ENCODE measurements around the gene INTS13. TPM values are rescaled to one million over a fixed set of nuclear protein-coding genes. Genes with fewer than 3 reads are reported as not detected.

The INTS13 gene
- total and polyA plus RNA-seq, 2 of the 8 experiments (the other 6 are each of a cell fraction or from before 2014, with no cell fraction given), result 20.5 to 58.2 TPM

DNA sequence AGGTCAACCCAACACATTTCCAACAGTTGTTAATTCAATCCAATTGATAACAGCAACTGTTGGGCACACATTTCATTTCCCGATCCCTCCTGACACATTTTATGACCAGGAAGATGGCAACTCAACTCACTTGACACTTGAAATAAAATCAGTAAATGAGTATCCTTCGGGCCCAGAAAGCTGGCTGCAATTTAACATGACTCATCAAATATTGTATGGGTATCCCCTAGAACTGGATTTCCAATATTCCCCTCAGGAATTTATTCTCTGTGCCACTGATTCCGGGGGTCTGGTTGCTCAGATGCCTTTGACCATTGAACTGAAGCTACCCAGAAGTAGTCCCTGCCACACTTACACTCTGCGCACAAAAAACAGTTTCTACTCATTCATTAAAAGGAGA, 42.1 kb downstream of the INTS13 start:
- H2BK5ac ChIP-seq (ENCODE audit: low read depth, low read length), result no peak overlapping the region
- H2BK12ac ChIP-seq (ENCODE audit: low read depth, low read length), result no peak overlapping the region
- CTCF ChIA-PET (ENCODE audit: partially characterized antibody), result interaction anchor here (3.0 kb wide), 1 partner anchor 11 kb away, joined by 14 read pairs; no protein-coding TSS in a partner anchor

More for the DNA sequence above, 42.1 kb downstream of the INTS13 start:
- Histone ChIP-seq H3K9me3 (ENCODE audit: insufficient read depth in 2 of 2, low read depth in 1 of 2, low read length in 1 of 2) (no peaks in the 10 kb centered on the region), H3K4me2 (ENCODE audit: insufficient read depth in 1 of 2, low read depth in 2 of 2, low read length in 2 of 2) (no peak overlapping the region), H3K4me1 (replicated peaks in 1 of 4; ENCODE audit: control insufficient read depth in 3 of 4, insufficient read depth in 4 of 4, low read length in 3 of 4) (no peaks in the 10 kb centered on the region), H3K27ac (ENCODE audit: low read depth, low read length) (no peak overlapping the region), H2AFZ (ENCODE audit: low read length) (no peak overlapping the region), H3K18ac (ENCODE audit: extremely low read depth, low read length) (no peak overlapping the region), H4K20me1 (replicated peaks in 1 of 2; ENCODE audit: control insufficient read depth in 1 of 2, insufficient read depth in 2 of 2, low read length in 2 of 2) (no peaks in the 10 kb centered on the region), H3K14ac (ENCODE audit: insufficient read length) (no peak overlapping the region), H2BK20ac (ENCODE audit: low read length) (no peak overlapping the region), H2BK120ac (replicated peaks; ENCODE audit: low read depth, low read length) (no peak overlapping the region), H3K36me3 (ENCODE audit: control insufficient read depth in 2 of 4, insufficient read depth in 4 of 4, low read length in 3 of 4) (peaks cover 0 to 3% (median 1%) of the 10 kb centered on the region in 4 experiments; a peak in 3 of 8 replicates), H3K23ac (ENCODE audit: insufficient read length) (no peak overlapping the region), H4K5ac (ENCODE audit: insufficient read length, low read depth, low read length) (no peak overlapping the region), H3K4ac (replicated peaks; ENCODE audit: insufficient read length, low read depth, low read length) (no peak overlapping the region), H3K9ac (replicated peaks in 1 of 4; ENCODE audit: extremely low read depth in 1 of 4, low read depth in 3 of 4, low read length in 3 of 4) (no peak overlapping the region), H3K27me3 (replicated peaks in 1 of 4; ENCODE audit: control insufficient read depth in 3 of 4, extremely low read depth in 1 of 4, insufficient read depth in 3 of 4, low read length in 3 of 4) (no peaks in the 10 kb centered on the region), H4K8ac (ENCODE audit: extremely low read depth, insufficient read depth, low read length) (no peak overlapping the region), H3K56ac (replicated peaks; ENCODE audit: insufficient read length, low read depth, low read length) (no peak overlapping the region), H3K79me2 (ENCODE audit: control insufficient read depth in 1 of 2, insufficient read depth in 2 of 2, low read length in 2 of 2) (no peaks in the 10 kb centered on the region), H4K91ac (replicated peaks; ENCODE audit: insufficient read length, low read length) (no peak overlapping the region), H3K79me1 (ENCODE audit: low read depth, low read length) (no peaks in the 10 kb centered on the region), H3K4me3 (ENCODE audit: extremely low read depth in 1 of 4, insufficient read depth in 2 of 4, low read depth in 3 of 4, low read length in 4 of 4) (no peak overlapping the region), H2AK5ac (ENCODE audit: low read depth, low read length) (no peak overlapping the region), H3K23me2 (ENCODE audit: low read depth, low read length) (no peaks in the 10 kb centered on the region), H2BK15ac (ENCODE audit: low read length) (no peak overlapping the region)
- DNase-seq (ENCODE audit: low read depth in 1 of 2, low spot score in 2 of 2) (no peak), FAIRE-seq (no peak)
- POLR2A ChIA-PET (ENCODE audit: partially characterized antibody), result interaction anchor here (0.6 to 1.6 kb wide), 2 partner anchors 11 to 21 kb away, joined by 3 to 4 read pairs; no protein-coding TSS in a partner anchor
- 0 out of 2 replicates have a peak, but pooled peaks have one; percentile 20 for TF ChIP-seq MAFK (IDR thresholded peaks at IDR 0.05; ENCODE audit: low read depth, low read length)
- TF ChIP-seq, protein P1, sequence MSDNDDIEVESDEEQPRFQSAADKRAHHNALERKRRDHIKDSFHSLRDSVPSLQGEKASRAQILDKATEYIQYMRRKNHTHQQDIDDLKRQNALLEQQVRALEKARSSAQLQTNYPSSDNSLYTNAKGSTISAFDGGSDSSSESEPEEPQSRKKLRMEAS (IDR thresholded peaks at IDR 0.05), result no peak
- 91% methylated on average over 4 of the region's 4 CpGs; no CpG with 5 or more reads in 1 of the 2 experiments for WGBS, 2 experiments (ENCODE audit: extremely low coverage in 1 of 2, insufficient coverage in 1 of 2, insufficient read length in 1 of 2, insufficient replicate concordance in 2 of 2, low coverage in 1 of 2, low lambda C conversion rate in 2 of 2, missing lambda C conversion rate in 1 of 2)
